Measurements from ENCODE around the gene NTNG2.

- TF ChIP-seq CTCF (IDR thresholded peaks at IDR 0.05) (no peak), POLR2A (IDR thresholded peaks at IDR 0.05) (no peak), POLR2AphosphoS5 (IDR thresholded peaks at IDR 0.05) (no peak)
These were observed 18.5 kb upstream of the NTNG2 start for GRCh38 chr9:132143359-132143758.

Measured in stomach (tissue), 4 donors.